GM12873 (cell line): Measurements from ENCODE around the gene NR1H3.
A peak's percentile ranks its signal among the peaks of the same experiment; 100 is the strongest.

ENCODE experiments used
- TF ChIP-seq, protein P1 (sequence below): IDR thresholded peaks from 2 replicates; pipeline ENCODE4 v1.5.1; 2012; ENCODE audit warnings: low read depth, mild to moderate bottlenecking, moderate library complexity, low read length, control low read depth; ENCODE audit not compliant: insufficient read depth; ENCODE audit errors: missing control alignments

The NR1H3 gene

DNA sequence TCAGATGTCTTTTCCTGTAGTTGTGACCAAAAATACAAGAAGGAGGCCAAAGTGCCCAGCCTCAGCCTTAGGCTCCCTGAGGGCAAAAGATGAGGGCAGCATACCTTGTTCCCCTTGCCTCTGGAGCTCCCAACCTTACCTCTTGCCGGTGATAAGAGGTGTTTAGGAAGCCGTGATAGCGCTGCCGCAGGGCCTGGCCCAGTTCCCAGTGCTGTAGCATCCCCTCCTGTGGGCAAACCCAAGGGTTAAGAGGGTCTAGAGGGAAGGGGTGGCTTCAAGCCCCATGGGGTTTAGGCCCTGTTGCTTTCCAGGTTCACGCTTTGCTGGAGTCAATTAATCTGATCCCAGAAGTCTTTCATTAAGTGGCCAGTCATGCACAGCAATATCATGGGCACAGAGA is 10.3 kb upstream of the NR1H3 start:
- TF ChIP-seq, protein P1, sequence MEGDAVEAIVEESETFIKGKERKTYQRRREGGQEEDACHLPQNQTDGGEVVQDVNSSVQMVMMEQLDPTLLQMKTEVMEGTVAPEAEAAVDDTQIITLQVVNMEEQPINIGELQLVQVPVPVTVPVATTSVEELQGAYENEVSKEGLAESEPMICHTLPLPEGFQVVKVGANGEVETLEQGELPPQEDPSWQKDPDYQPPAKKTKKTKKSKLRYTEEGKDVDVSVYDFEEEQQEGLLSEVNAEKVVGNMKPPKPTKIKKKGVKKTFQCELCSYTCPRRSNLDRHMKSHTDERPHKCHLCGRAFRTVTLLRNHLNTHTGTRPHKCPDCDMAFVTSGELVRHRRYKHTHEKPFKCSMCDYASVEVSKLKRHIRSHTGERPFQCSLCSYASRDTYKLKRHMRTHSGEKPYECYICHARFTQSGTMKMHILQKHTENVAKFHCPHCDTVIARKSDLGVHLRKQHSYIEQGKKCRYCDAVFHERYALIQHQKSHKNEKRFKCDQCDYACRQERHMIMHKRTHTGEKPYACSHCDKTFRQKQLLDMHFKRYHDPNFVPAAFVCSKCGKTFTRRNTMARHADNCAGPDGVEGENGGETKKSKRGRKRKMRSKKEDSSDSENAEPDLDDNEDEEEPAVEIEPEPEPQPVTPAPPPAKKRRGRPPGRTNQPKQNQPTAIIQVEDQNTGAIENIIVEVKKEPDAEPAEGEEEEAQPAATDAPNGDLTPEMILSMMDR: no peak

DNA sequence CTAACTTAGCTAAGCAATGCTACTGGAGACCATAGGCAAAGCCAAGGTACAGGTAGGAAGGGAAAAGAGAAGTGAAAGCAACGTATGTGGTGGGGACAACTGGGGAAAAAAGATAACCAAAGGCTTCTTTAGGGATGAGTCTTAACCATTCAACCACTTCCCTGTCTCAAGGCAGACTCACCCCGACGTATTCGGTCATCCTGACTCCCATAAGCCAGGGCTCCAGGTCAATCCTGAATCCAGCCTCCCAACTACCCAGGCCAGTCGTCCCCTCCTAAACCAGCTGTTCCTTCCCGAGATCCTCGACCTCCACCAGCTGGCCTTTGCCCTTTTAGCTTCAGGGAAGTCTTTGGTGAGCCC is 9.5 kb upstream of the NR1H3 start:
- TF ChIP-seq, protein P1: no peak

DNA sequence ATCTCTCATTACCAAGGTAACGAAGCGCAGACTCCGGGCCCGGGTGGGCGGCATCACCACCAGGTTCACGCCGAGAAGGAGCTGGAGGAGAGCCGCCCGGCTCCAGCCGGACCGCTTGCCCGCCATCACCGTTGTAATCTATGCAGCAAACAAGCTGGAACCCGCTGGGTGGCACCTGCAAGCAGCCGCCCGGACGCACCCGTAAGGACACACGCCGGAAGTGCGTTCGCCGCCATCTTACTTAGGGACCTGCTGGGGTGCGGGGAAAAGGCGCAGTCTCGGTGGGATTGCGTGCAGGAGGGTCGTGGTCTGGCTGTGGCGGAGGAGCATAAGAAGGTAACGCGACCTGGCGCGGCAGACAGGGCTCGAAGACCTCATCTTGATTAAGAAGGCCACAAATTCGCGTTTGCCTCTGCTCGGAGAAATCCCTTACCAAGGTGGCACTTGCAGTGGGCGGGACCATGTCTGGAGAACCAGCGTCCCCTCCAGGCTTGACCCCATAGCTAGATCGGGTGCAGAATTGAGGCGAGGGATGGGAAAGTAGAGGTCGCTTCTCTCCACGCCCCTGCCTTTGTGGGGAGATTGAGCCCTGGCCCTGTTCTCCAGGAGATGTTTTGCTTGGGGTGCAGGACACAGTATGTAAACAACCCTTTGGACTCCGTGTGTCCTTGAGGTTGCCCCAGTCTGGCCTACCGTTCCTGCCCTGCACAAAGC is 9.0 kb upstream of the NR1H3 start, which contains the start of gene ACP2:
Gene ACP2 (minus strand): TSS at position 151 of the 714 bp plus-strand sequence. CDS start 25 bp downstream, at position 126.
- TF ChIP-seq, protein P1: peak; percentile 60

DNA sequence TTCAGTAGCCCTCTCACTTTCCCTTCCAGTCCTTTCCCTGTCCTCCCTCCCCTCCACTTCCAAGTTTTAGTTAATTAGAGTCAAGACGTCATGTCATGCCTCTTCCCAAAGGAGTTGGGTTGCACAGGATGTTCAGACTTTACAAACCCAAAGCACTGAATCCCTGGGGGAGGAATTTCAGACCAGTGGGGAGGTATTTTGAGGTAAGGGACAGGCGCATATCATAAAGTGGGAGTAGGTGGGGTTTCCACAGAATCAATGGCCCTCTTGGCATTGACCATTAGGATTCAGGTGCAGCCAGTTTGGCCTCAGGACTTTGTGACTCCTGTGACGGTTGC is 8.4 kb upstream of the NR1H3 start:
- TF ChIP-seq, protein P1: no peak

DNA sequence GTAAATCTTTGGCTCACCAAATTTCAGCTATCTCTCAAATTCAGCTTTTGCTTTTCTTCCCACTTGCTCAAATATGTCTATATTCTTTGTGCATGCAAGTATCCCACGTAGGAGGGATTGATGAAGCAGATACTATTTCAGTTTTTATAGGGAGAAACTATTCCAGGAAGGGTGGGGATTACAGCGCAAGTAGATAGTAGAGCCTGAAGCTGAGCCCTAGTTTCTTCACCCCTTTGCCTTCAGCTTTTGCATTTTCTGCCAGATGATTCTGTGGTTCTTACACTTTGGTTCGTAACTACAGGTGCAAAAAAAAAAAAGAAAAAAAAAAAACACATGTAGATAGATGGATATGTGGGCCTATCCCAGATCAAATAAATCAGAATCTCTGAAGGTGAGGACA is 6.0 kb upstream of the NR1H3 start:
- TF ChIP-seq, protein P1: no peak

DNA sequence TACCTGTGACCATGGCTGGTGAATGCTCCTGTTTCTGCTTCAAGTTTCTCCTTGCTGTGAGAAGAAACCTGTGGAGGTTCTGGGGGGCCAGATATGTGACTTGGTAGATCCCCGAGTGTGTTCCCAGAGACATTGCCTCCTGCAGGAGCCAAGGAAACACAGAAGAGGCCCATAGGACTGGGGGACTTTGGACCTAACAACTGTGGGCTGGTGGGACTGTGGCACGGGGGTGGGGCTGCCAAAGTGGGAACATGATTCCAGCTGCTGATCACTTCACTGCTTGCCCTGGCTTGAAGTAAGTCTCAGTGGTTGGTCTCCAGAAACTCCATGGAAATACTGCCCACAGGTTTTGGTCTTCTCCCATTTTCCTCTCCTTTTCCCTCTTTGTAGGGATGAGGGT is 4.1 kb upstream of the NR1H3 start:
- TF ChIP-seq, protein P1: no peak

DNA sequence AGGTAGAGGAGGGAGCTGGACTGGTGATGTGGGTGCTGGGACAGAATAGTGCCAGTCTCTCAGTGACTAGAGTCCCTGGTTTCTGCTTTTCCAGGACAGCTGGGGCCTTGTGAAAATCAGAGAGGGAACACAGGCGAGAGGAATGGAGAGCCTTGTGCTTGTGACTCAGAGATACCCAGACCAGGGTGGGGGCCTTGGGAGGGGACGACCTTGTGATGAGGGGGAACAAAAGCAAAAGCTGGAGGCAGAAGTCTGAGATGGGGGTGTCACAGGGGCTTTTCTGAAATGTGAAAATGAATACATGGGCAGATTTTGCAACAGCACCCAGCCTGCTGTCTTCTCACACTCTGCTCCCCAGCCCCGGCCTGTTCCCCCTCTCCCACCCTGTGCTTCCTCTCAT is 3.4 kb upstream of the NR1H3 start:
- TF ChIP-seq, protein P1: no peak
